Cardiac fibroblast (primary cell): ENCODE data around the gene THEM4.
"Not testable (repeated sequence)": the region's sequence is repeated elsewhere in the genome, so short reads cannot be mapped to it uniquely, and the experiment has no call there.

Experiments
- DNase-seq, 2 donors: peaks; one replicate each; pipeline versions ENCODE4 v3.0.0 to v3.0.0-alpha.2; 2010; ENCODE audit warnings: low read depth in 2 of 2
- H3K4me3 ChIP-seq, 2 donors: replicated peaks in 1 of 2; 1 replicate in 1 of 2; 2 replicates in 1 of 2; pipeline ENCODE4 v1.5.1; 2011; ENCODE audit warnings: low read depth in 2 of 2, low read length in 2 of 2, mild to moderate bottlenecking in 2 of 2, moderate library complexity in 1 of 2
- CTCF ChIP-seq: IDR thresholded peaks from one replicate; pipeline ENCODE4 v1.5.1; 2011; ENCODE audit warnings: low read depth, mild to moderate bottlenecking, low read length, inconsistent platforms

Gene THEM4

GRCh38 chr1:151905070-151905442 lies 4.3 kb downstream of the THEM4 start:
- TF ChIP-seq CTCF = no peak
- H3K4me3 ChIP-seq = no peak overlapping the region
- DNase-seq = peak; percentile 57 to 62

- no peak for TF ChIP-seq CTCF
- DNase-seq = no peak
- no peak overlapping the region for H3K4me3 ChIP-seq
These were observed 6.5 kb downstream of the THEM4 start for GRCh38 chr1:151902858-151903257.

GRCh38 chr1:151900804-151901203 lies 8.5 kb downstream of the THEM4 start:
- DNase-seq, H3K4me3 ChIP-seq: not testable (repeated sequence)

- H3K4me3 ChIP-seq = no peak overlapping the region
- TF ChIP-seq CTCF = no peak
- peak in 1 of 2 donors; percentile 6 for DNase-seq
These were observed 10.8 kb downstream of the THEM4 start for GRCh38 chr1:151898519-151898991.

GRCh38 chr1:151897991-151898431 lies 11.3 kb downstream of the THEM4 start:
- no peak for DNase-seq
- no peak for TF ChIP-seq CTCF

GRCh38 chr1:151893176-151893924 lies 16.0 kb downstream of the THEM4 start:
- TF ChIP-seq CTCF = no peak
- peak; percentile 12 to 69 for DNase-seq
- H3K4me3 ChIP-seq = no peak overlapping the region

More at GRCh38 chr1:151897991-151898431, 11.3 kb downstream of the THEM4 start:
- H3K4me3 ChIP-seq = no peak overlapping the region

- TF ChIP-seq CTCF = no peak
- no peak overlapping the region for H3K4me3 ChIP-seq
- peak; percentile 54 to 90 for DNase-seq
These were observed 17.1 kb downstream of the THEM4 start for GRCh38 chr1:151892190-151892589.
